Gastrocnemius medialis (tissue), 4 donors: ENCODE results near the gene PHTF2.

ENCODE experiments used
- POLR2A ChIP-seq, 2 donors: fragments of 450-650 bp; IDR thresholded peaks; one replicate each; pipeline ENCODE4 v1.6.1; 2017; ENCODE audit warnings: antibody characterized with exemption in 2 of 2, mild to moderate bottlenecking in 2 of 2, moderate library complexity in 2 of 2
- TF ChIP-seq, protein P1 (sequence below), 5 experiments: fragments of 450-650 bp in 3 of 5; fragments of 200-600 bp in 2 of 5; sonication (generic) in 2 of 5; IDR thresholded peaks in 4 of 5; conservative IDR thresholded peaks in 1 of 5; 1 replicate in 4 of 5; 2 replicates in 1 of 5; pipeline ENCODE4 v1.5.1; 2016 to 2019; ENCODE audit warnings: antibody characterized with exemption in 5 of 5, mild to moderate bottlenecking in 3 of 5, moderate library complexity in 3 of 5

DNA sequence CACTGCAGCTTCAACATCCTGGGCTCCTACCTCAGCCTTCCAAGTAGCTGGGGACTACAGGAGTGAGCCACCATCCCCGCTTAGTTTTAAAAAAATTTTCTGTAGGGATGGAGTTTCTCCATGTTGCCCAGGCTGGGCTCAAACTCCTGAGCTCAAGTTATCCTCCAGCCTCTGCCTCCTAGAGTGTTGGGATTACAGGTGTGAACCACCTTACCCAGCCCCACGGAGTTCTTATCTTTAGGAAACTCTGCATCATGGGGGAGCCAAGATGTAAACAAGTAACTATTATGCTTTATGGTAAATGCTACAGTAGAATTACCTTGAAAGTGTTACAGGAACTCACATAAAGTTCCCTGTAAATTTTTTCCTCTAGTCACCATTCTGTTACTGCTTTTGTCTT is 65.3 kb downstream of the PHTF2 start:
- TF ChIP-seq, protein P1, sequence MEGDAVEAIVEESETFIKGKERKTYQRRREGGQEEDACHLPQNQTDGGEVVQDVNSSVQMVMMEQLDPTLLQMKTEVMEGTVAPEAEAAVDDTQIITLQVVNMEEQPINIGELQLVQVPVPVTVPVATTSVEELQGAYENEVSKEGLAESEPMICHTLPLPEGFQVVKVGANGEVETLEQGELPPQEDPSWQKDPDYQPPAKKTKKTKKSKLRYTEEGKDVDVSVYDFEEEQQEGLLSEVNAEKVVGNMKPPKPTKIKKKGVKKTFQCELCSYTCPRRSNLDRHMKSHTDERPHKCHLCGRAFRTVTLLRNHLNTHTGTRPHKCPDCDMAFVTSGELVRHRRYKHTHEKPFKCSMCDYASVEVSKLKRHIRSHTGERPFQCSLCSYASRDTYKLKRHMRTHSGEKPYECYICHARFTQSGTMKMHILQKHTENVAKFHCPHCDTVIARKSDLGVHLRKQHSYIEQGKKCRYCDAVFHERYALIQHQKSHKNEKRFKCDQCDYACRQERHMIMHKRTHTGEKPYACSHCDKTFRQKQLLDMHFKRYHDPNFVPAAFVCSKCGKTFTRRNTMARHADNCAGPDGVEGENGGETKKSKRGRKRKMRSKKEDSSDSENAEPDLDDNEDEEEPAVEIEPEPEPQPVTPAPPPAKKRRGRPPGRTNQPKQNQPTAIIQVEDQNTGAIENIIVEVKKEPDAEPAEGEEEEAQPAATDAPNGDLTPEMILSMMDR (IDR thresholded peaks at IDR 0.05 in 4 of 5, conservative IDR thresholded peaks at IDR 0.05 in 1 of 5) = no peak
- TF ChIP-seq POLR2A (IDR thresholded peaks at IDR 0.05) = no peak
